ENCODE measurements around the gene KIR2DL1. TPM values are rescaled to one million over a fixed set of nuclear protein-coding genes. Genes with fewer than 3 reads are reported as not detected.

KIR2DL1 gene
- not detected in 2 replicates for total RNA-seq

GRCh38 chr19:54769646-54770045 is at the start of gene KIR2DL1:
Gene KIR2DL1, plus strand, starts transcription at chr19:54769793. Its CDS starts 58 bp downstream, at chr19:54769851.

GRCh38 chr19:54724142-54724541 is 45.5 kb upstream of the KIR2DL1 start, which contains the start of gene KIR3DL3:
Gene KIR3DL3, plus strand, starts transcription at chr19:54724442. Its CDS starts 55 bp downstream, at chr19:54724497.

GRCh38 chr19:54738306-54738705 is 31.3 kb upstream of the KIR2DL1 start, which contains the start of gene KIR2DL3:
Gene KIR2DL3, plus strand, starts transcription at chr19:54738513. Its CDS starts 33 bp downstream, at chr19:54738546.

GRCh38 chr19:54803410-54803809 is 33.8 kb downstream of the KIR2DL1 start, which contains the start of gene KIR2DL4:
Gene KIR2DL4, plus strand, starts transcription at chr19:54803610. Its CDS starts 42 bp downstream, at chr19:54803652.

GRCh38 chr19:54816251-54816650 is 46.7 kb downstream of the KIR2DL1 start, which contains the start of gene KIR3DL1:
Gene KIR3DL1, plus strand, starts transcription at chr19:54816468.

GRCh38 chr19:54832496-54832895 is 62.9 kb downstream of the KIR2DL1 start, which contains the start of gene KIR2DS4:
Gene KIR2DS4, plus strand, starts transcription at chr19:54832676.

Small RNAs within 50 kb of the gene (small RNA-seq; reads per million reads assigned to genes)
- not detected for gene KIR3DP1

Other genes with a start within 250 kb of the KIR2DL1 start
- not detected in 2 replicates for gene LILRA2, start 196.0 kb upstream of the KIR2DL1 start, total RNA-seq
- under 0.01 TPM in 1 of 2 replicates, not detected in the other for gene LILRA1, start 176.2 kb upstream of the KIR2DL1 start, total RNA-seq
- not detected in 2 replicates for gene LILRB1, start 139.3 kb upstream of the KIR2DL1 start, total RNA-seq
- gene LILRB4, start 106.8 kb upstream of the KIR2DL1 start, total RNA-seq: not detected in 2 replicates
- gene KIR3DL3, start 45.4 kb upstream of the KIR2DL1 start, total RNA-seq: not detected in 2 replicates
- not detected in 2 replicates for gene KIR2DL3, start 31.3 kb upstream of the KIR2DL1 start, total RNA-seq
- gene KIR2DL4, start 33.8 kb downstream of the KIR2DL1 start, total RNA-seq: not detected in 2 replicates
- gene KIR3DL1, start 46.7 kb downstream of the KIR2DL1 start, total RNA-seq: not detected in 2 replicates
- not detected in 2 replicates for gene KIR2DS4, start 62.9 kb downstream of the KIR2DL1 start, total RNA-seq
- gene KIR3DL2, start 80.7 kb downstream of the KIR2DL1 start, total RNA-seq: under 0.01 TPM in 1 of 2 replicates, not detected in the other
- not detected in 2 replicates for gene FCAR, start 104.4 kb downstream of the KIR2DL1 start, total RNA-seq
- gene NCR1, start 136.4 kb downstream of the KIR2DL1 start, total RNA-seq: not detected in 2 replicates
- 0.33 TPM in 1 of 2 replicates, not detected in the other for gene NLRP7, start 177.7 kb downstream of the KIR2DL1 start, total RNA-seq
- gene NLRP2, start 196.6 kb downstream of the KIR2DL1 start, total RNA-seq: 21.2 and 23.0 TPM in 2 replicates